Epithelial cell of prostate (primary cell): ENCODE data around the gene SLC20A1.
"Not testable (repeated sequence)": the region's sequence is repeated elsewhere in the genome, so short reads cannot be mapped to it uniquely, and the experiment has no call there.

ENCODE experiments used
- DNase-seq: peaks from one replicate; pipeline ENCODE4 v3.0.0-alpha.2; 2011; ENCODE audit warnings: low read depth, low spot score
- H3K27ac ChIP-seq: fragments of 450-650 bp; 2 replicates; pipeline ENCODE4 v1.5.1; 2017; ENCODE audit warnings: mild to moderate bottlenecking

Gene SLC20A1

GRCh38 chr2:112645310-112646101 lies at the start of gene SLC20A1:
TSS of gene SLC20A1 (plus strand) at chr2:112645939. CDS start at chr2:112646829, 890 bp downstream.
- DNase-seq = no peak
- peak within 1 kb of the TSS; percentile 91 for H3K27ac ChIP-seq

GRCh38 chr2:112597537-112598322 lies 48.0 kb upstream of the SLC20A1 start:
- no peak overlapping the region for H3K27ac ChIP-seq
- no peak for DNase-seq

GRCh38 chr2:112600634-112601033 lies 45.1 kb upstream of the SLC20A1 start:
- no peak for DNase-seq
- no peak overlapping the region for H3K27ac ChIP-seq

GRCh38 chr2:112601754-112602153 lies 44.0 kb upstream of the SLC20A1 start:
- no peak overlapping the region for H3K27ac ChIP-seq
- DNase-seq = no peak

GRCh38 chr2:112602917-112603316 lies 42.8 kb upstream of the SLC20A1 start:
- no peak overlapping the region for H3K27ac ChIP-seq

GRCh38 chr2:112603731-112604130 lies 42.0 kb upstream of the SLC20A1 start:
- DNase-seq = no peak
- H3K27ac ChIP-seq = no peak overlapping the region

More at GRCh38 chr2:112602917-112603316, 42.8 kb upstream of the SLC20A1 start:
- DNase-seq = no peak

GRCh38 chr2:112604952-112605351 lies 40.8 kb upstream of the SLC20A1 start:
- H3K27ac ChIP-seq = no peak overlapping the region
- no peak for DNase-seq

- H3K27ac ChIP-seq = no peak overlapping the region
- no peak for DNase-seq
Measured at GRCh38 chr2:112605926-112606325, 39.8 kb upstream of the SLC20A1 start.

- no peak overlapping the region for H3K27ac ChIP-seq
- DNase-seq = no peak
Measured at GRCh38 chr2:112606547-112606946, 39.2 kb upstream of the SLC20A1 start.

- no peak overlapping the region for H3K27ac ChIP-seq
- no peak for DNase-seq
Measured at GRCh38 chr2:112607680-112608438, 37.9 kb upstream of the SLC20A1 start.

GRCh38 chr2:112609320-112609719 lies 36.4 kb upstream of the SLC20A1 start:
- not testable (repeated sequence) for DNase-seq

GRCh38 chr2:112612283-112612682 lies 33.5 kb upstream of the SLC20A1 start:
- not testable (repeated sequence) for H3K27ac ChIP-seq, DNase-seq

More at GRCh38 chr2:112609320-112609719, 36.4 kb upstream of the SLC20A1 start:
- H3K27ac ChIP-seq = not testable (repeated sequence)

- DNase-seq = no peak
- no peak overlapping the region for H3K27ac ChIP-seq
Measured at GRCh38 chr2:112614201-112614840, 31.4 kb upstream of the SLC20A1 start.

GRCh38 chr2:112615051-112615450 lies 30.7 kb upstream of the SLC20A1 start:
- no peak overlapping the region for H3K27ac ChIP-seq
- no peak for DNase-seq

GRCh38 chr2:112615798-112616197 lies 29.9 kb upstream of the SLC20A1 start:
- not testable (repeated sequence) for H3K27ac ChIP-seq

GRCh38 chr2:112618383-112618782 lies 27.4 kb upstream of the SLC20A1 start:
- H3K27ac ChIP-seq = no peak overlapping the region
- DNase-seq = no peak

More at GRCh38 chr2:112615798-112616197, 29.9 kb upstream of the SLC20A1 start:
- DNase-seq = not testable (repeated sequence)

GRCh38 chr2:112621790-112622527 lies 23.8 kb upstream of the SLC20A1 start:
- no peak for DNase-seq
- H3K27ac ChIP-seq = peak overlapping the region; percentile 68

- DNase-seq = no peak
- peak overlapping the region; percentile 68 for H3K27ac ChIP-seq
Measured at GRCh38 chr2:112622528-112622849, 23.2 kb upstream of the SLC20A1 start.
